NCI-H187 treated with DMSO at 0.1 percent for 48 hours (cell line): Measurements from ENCODE around the gene PUM1.
"Not testable (repeated sequence)": the region's sequence is repeated elsewhere in the genome, so short reads cannot be mapped to it uniquely, and the experiment has no call there.

ENCODE experiments used
- DNase-seq: peaks from one replicate; lab custom pipeline; 2025; lab: John Stamatoyannopoulos, UW

PUM1 gene

DNA sequence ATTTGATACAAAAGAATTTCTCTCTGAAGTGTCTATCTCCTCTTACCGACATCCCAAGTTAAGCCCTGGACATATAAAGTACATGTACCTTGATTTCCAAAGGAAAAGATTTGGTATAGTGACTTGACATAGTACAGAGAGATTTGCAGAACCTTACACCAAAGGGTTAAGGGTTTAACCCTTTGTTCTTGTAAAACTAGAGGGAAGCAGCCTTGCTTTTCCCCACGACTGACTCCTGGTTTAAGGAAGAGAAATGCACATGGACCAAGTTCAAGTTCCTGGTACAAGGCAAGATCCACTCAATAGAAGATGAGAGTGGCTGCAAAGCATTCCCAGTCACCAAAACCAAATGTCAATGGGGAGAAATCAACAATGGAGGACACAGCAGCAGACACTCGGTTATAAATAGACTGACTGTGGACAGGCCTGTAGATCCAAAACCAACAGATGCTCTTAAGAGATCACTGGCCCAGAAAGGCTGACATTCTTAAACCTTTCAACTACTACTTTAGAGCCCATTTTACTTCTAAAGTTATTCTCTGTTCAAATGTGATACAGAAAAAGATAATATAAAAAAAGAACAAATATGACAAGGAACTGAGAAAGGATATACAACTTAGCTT lies 69.4 kb downstream of the PUM1 start:
- no peak for DNase-seq

DNA sequence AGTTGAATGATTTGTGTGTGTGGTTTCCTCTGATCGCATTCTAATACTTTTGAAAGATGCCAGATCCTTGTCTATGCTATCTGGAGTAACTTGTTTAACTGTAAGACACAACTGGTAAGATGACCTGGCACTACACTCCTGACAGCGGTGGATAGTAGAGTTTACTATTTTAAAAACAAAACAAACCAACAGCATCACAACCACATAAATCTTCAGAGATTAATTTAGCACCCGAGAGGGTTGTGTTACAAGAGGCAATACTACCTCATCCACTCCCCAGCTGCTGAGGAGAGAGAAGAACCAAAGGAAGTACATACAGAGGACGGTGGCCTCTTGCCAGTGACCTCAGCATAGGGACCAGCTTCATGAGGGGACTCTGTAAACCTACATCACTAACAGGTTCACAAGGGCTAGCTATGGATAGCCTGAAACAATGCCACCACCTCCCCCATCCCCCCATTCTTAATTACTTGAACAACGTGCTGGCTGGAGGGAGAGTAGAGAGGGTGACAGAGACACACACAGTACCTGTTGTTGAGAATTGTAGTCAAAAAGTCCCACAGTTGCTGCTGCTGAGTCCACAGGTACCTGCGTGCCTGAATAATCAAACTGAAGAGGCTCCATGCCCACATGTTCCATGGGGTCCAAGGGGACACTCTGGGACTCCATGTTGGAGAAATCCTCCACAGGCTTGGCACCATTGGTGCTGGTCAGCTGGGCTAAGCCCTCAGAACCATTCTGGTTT lies 73.5 kb downstream of the PUM1 start:
- DNase-seq, result no peak

DNA sequence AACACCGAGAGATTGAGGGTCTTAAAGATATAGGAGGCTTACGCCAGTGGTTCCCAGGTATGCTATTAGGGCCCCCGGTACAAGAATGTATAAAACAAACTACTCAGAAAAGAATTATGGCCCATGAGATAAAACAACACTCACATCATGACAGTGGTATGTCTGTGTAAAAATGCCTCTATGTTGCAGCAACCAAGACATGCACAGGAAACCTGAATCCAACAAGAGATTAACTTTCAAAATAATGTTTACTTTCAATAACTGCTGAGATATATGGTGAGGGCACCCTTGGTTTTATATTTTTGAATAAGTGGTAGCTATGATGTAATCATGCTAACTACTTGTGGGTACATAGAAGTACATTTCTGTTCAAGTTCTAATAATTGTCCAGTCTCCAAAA lies 74.9 kb downstream of the PUM1 start:
- DNase-seq, result no peak

DNA sequence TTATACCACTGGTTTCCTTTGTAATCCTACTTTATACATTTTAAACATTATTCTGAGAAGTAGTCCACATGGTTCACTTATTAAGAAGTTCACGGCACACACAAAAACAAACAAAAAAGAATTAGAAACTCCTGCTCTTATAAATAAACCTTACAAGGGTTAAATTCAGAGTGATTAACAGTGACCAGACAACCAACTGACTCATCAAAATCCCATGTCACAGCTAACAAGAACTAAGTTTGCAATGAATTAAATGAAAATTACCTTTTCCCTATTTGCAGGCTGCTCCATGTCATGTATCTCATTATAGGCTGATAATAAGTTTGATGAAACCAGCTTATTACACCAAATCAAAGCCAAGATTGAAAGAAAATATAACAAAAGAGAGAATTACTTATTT lies 77.5 kb downstream of the PUM1 start:
- DNase-seq, result no peak

DNA sequence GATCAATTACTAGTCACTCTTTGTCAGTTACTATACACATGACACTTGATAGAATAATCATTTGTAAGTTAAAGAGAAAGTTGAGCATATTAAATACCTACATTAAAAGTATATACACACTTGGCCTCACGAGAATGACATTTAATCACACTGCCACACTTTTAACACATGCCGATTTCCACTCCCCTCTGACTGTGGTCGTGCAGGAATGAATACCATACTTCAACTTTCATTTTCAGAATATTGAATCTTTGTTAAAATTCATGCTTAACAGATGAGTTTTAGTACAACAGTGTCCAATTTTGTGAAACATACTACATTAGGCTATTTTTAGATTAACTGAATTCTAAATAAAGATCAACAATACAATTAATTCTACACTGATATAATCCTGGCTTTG lies 78.8 kb downstream of the PUM1 start:
- no peak for DNase-seq

DNA sequence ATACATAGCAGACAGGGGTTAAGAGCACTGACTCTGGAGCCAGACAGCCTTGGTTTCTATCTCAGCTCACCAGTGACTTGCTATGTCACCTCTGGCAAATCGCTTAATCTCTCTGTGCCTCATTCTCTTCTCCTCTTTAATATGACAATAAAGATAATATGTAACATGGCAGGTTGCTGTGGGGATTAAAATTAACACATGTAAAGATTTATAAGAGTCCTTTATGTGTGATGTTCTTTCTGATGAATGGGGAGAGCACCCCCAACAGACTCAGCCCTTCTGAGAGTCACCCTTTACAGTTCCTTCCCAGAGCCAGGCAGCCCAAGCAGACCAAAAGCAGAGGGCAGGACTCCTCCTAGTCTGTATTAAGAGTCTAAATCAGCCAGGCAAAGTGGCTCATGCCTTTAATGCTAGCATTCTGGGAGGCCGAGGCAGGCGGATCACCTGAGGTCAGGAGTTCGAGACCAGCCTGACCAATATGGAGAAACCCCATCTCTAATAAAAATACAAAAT lies 80.5 kb downstream of the PUM1 start:
- no peak for DNase-seq

DNA sequence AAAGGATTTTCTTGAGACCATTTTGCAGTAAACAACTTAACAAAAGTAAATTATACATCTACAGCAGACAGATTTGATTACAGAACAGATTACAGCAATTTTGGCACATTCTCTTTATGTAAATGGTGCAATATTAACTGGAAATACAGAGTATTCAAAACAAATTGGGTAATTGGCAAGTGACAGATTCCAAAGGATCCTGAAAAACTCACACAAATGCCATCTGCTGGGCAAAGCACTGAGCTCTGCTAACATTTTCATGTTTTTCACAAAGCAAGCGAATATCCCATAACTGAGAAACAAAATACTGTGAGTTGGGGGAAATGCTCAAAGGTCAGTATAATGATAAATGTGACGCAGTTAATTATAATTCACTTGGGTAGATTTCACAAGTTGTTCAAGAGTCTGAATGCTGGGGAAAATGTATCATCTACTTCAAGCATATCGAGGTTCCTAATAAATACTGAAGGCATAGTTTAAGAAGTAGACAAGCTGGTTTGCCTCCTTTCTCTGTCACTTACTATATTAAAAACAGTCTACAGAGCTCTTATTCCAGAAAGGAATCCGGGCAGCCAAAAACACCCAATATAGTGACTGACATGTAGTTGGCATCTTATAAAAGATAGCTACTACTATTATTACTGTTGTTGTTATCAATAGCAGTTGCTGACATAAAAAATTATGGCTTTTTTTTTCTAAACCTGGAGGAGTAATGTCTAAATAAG lies 81.2 kb downstream of the PUM1 start:
- no peak for DNase-seq

DNA sequence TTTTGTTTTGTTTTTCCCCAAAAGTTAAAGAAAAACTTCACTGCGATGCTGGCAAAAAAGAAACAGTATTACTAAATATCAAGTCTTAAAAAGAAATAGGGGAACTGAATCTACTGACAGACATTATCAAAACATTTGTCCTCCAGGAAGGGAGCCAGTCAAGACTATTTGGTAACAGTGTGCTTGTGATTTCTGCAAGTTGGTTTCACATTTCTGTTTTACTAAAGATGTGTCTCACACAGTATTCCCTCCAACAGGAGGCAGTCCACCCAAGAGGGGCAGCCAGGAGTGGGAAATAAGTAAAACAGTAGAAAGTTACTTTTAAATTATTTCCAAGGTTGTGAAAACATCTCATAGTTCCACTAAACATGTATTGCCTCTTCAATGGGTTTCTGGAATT lies 82.6 kb downstream of the PUM1 start:
- no peak for DNase-seq

DNA sequence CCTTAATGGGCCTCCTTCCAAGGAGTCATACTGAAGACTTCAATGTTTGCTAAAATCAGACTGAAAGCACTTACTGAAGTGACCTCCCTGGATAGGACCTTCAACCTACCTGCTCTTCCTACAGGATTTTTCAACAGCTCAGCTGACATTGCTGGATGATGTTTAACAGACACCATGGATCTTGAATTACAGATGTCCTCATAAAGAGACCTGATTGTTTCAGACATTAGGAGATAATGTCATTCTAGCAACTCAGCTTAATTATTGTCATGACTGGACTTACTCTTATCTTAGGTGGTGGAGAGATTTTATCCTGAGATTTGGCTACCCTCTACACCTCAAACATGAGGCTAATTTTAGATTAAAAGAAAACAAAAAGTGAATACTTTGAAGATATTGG lies 83.1 kb downstream of the PUM1 start:
- DNase-seq, result no peak

DNA sequence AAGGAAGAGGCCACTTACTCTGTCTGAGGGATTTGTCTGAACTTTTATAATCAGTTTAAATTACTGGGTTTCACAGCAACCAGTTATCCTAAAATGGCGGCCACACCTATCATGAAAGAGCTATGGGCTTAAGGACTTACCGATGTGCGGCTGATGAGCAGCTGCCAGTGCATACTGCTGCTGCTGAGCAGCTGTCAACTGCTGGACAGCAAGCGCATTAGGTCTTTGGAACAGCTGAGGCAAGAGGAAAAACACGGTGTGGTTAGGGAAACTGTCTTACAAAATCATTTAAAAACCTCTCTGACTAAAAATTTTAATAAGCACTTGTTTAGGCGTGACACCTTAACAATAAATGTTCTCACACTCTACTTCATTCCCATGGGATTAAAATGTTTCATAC lies 84.3 kb downstream of the PUM1 start:
- DNase-seq, result no peak

DNA sequence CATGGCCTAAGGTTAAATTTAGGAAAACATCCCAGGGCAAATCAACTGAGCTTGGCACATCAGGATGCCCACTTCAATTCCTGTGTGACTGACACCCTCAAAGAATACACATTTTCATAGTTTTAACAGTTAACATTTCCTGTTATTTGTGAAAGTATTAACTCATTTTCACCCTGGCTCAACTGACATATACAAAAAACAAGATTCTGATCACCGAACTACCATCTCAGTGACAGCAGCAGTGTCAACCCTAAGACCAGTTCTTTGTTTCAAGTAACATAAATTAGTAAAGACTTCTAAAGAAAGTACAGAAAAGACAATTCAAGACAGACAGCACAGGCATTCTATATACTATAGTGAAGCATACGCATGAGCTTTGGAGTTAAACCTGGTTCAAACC lies 88.0 kb downstream of the PUM1 start:
- no peak for DNase-seq

DNA sequence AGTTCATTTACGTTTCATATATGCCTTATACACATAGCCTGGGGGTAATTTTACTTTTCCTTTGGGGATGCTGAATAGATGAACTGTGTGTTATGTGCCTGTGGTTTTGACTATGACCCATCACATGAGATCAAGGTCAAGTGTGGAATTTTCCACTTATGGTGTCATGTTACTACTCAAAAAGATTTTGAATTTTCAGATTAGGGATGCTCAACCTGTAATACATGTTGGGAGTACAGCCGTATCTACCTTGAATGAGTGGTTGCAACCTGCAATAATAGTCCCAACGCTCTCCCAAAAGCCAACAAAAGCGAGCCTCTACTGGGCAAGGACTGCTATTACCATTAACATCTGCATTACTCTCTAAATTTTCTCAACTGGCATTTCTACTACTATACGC lies 88.4 kb downstream of the PUM1 start:
- no peak for DNase-seq

DNA sequence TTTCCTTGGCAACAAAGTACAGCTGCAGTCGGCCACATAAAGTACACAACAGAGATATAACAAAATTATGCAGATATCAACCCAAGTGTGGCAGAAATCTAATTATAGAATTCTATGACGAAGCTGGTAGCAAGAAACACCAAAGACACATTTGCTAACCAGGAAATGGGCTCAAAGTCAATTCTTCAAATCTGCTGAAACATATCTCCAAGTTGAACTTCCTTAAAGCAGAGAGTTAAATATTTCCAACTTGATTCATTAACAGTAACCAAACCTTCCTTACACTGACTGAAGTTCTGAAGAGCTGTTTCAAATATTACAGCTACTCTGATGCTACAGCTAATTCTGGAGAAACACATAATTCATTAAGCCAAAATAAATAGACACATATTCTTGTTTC lies 89.4 kb downstream of the PUM1 start:
- no peak for DNase-seq

DNA sequence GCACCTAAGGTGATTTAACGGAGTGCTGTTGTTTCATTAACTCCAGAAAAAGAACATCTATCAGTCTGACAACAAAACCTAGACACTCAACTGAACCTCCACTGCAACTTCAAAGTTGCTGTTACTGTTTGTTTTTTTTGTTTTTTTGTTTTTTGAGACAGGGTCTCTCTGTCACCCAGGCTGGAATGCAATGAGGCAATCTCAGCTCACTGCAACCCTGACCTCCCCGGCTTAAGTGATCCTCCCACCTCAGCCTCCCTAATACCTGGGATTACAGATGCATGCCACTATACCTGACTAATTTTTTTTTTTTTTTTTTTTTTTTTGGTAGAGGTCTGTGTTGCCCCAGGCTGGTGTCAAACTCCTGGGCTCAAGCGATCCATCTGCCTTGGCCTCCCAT lies 90.3 kb downstream of the PUM1 start:
- DNase-seq, result no peak

DNA sequence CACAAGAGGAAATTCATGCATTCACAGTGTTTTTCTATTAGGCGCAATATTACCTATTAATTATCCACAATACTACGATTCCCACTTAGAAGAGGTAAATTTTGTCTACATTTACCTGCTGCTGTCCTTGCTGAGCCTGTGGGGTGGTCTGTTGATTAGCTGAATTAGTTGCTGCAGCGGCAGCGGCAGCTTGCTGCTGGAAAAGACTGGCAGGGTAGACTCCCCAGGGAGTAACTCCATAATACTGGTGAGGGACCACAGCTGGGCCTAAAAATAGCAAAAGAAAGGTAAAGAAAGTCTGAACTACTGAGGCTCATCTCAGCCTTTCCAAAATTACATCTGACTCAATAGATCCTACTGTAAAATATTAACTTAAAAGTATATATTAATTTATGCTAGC lies 91.0 kb downstream of the PUM1 start:
- no peak for DNase-seq

DNA sequence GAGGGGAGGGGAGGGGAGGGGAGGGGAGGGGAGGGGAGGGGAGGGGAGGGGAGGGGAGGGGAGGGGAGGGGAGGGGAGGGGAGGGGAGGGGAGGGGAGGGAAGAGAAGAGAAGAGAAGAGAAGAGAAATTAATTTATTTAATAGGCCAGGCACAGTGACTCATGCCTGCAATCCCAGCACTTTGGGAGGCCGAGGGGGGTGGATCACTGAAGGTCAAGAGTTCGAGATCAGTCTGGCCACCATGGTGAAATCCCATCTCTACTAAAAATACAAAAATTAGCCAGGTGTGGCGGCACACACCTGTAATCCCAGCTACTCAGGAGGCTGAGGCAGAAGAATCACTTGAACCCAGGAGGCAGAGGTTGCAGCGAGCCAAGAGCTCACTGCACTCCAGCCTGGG lies 93.2 kb downstream of the PUM1 start:
- DNase-seq, result not testable (repeated sequence)

DNA sequence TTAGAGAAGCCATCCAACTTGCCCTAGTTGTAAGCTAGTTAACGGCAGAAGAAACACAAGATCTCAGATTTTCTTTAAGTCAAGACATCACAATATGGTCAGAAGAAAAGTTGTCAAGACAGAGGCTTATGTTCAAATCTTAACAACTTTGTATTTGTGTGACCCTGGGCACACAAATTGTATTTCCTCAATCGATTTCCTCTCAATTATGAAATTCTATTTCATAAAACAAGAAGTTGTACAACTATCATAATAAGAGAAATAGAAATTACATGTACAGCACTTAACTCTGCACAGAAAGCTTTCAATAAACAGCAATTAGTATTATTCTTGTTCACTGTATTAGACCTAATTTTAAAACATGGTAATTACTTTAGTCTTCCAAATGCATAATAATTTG lies 94.0 kb downstream of the PUM1 start:
- no peak for DNase-seq

DNA sequence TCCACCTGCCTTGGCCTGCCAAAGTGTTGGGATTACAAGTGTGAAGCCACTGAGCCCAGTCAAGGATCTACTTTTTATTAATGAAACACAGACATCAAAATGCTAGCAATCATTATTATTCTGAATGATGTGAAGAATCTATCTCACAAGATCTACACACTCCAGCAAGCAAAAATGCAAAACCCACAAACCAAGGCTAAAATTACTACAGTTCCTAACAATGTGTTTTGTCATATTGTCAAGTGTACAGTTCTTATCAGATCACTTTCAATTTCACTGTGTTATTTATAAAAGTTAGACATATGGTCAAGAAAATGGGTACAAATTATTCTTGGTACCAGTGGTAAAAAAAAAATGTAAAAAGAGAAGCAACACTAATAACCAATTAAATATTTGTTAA lies 95.6 kb downstream of the PUM1 start:
- no peak for DNase-seq

DNA sequence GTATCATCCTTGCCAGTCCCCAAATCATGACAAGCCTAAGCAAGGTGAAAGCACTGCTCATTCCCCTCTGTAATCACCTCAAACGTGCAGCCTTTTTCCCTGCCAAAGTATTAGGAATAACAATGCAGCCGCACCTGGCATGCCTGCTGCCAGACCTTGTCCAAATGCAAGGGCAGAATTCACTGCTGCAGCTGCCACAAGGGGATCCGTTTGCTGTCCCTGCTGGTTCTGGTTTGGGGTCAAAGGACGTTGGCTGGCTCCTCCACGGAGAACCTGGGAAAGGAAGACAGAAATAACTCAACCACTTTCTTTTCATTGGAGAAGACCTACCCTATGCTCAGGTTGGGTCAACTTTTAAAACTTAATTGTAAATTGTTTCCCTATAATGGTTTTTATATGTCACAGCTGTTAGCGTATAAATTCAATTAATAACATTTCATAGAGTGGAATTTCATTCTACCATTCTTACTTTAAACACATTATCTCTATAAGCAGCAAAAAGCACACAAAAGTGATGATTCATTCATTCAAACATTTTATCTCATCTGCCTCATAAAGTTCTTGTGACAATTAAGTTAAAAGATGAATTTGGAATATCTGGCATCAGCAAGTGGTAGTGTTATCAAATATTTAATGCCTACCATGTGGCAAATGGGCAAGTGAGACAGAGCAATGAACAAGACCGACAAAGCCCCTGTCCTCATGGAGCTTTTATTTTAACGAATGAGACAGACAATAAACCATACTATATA lies 97.1 kb downstream of the PUM1 start:
- no peak for DNase-seq

DNA sequence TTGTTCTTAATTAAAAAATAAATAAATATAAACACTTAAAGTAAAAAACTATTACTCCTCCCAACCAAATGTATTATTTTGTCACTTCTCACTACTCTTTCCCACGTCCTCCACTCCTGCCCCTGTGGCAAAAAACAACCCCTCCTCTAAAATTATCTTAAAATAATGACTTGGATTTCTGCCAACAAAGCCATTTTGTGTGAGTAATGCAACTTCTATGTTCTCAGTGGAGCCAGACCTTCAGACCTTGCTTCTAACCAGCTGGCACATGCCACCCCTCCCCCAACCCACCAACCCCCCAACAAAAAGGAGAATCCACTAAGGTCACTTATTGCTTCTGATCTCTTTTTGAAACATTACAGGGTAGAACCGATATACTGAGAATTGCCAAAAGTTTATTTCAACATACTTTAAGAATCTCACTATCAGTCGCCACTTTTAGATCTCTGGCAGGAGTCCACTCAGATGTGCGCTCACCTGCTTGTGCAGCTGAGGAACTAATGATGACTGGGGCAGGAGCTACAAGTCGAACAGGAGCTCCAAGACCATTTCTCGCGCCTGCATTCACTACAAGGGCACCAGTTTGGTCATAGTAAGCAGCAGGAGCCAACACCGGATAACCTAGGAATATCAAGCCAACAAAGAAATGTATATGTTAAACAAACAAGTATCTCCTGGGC lies 98.7 kb downstream of the PUM1 start:
- no peak for DNase-seq

DNA sequence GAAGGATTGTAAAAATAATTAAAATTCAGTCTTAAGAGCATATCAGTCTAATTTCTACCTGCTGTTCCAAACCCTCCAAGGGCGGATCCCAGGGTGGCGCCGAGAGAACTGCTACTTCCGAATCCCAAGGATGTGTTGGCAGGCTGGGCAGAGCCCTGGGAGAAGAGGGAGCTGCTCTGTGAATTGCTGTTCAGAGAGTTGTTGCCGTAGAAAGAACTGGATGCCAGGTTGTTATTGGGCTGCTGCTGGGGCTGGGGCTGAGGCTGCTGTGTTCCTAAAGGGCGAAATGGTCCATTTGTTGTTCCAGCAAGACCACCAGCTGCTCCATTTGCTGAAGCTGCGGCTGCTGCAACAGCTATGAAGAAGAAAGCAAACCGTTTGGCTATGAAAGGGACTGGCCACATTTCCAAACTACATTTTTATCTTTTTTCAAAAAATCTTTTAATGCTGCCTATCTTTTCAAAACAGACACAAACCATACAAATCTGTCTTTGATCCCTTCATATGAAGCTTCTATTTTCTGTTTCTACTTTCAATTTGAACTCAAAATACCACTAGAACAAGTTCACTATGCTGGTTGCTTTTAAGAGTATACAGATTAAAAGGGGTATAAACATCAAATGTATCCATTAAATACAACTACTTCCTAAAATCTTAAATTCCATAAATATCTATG lies 99.5 kb downstream of the PUM1 start:
- no peak for DNase-seq
